Transverse colon (tissue), 3 donors: ENCODE results near the gene MSH5.

Source experiments
- POLR2A ChIP-seq: fragments of 450-650 bp; IDR thresholded peaks from one replicate; pipeline ENCODE4 v1.6.1; 2016; ENCODE audit warnings: antibody characterized with exemption, mild to moderate bottlenecking, moderate library complexity
- TF ChIP-seq, protein P1 (sequence below), 5 experiments: fragments of 200-600 bp in 3 of 5; fragments of 450-650 bp in 2 of 5; sonication (generic) in 3 of 5; IDR thresholded peaks; 1 replicate in 2 of 5; 2 replicates in 3 of 5; pipeline ENCODE4 v1.5.1; 2016 to 2017; ENCODE audit warnings: antibody characterized with exemption in 5 of 5, inconsistent platforms in 3 of 5, mild to moderate bottlenecking in 2 of 5, moderate library complexity in 1 of 5

DNA sequence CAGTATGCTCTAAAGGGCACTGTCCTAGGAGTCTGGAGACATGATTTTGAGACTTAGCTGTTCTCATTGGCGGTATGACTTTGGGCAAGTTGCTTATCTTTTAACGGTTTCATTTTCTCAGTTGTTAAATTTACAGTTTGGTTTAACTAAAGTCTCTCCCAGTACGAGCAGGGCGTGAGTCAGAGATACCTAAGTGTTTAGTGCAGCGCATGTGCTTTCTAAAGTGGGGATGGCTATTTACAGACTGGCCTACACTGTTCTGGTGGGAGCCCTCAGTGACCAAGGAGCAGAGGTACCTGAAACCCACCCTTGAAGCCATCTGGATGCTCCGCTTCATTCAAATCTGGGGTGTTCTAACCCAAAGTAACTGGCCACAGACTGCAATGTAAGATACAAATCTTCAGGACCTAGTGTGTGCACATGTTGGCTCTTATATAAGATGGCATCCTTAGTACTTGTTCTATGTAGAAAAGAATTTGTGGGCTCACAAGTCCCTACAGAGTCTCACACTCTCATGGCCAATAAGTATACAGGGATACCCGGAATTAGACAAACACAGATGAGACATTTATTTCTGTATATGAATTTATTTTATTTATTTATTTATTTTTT, 10.7 kb downstream of the MSH5 start:
- TF ChIP-seq, protein P1, sequence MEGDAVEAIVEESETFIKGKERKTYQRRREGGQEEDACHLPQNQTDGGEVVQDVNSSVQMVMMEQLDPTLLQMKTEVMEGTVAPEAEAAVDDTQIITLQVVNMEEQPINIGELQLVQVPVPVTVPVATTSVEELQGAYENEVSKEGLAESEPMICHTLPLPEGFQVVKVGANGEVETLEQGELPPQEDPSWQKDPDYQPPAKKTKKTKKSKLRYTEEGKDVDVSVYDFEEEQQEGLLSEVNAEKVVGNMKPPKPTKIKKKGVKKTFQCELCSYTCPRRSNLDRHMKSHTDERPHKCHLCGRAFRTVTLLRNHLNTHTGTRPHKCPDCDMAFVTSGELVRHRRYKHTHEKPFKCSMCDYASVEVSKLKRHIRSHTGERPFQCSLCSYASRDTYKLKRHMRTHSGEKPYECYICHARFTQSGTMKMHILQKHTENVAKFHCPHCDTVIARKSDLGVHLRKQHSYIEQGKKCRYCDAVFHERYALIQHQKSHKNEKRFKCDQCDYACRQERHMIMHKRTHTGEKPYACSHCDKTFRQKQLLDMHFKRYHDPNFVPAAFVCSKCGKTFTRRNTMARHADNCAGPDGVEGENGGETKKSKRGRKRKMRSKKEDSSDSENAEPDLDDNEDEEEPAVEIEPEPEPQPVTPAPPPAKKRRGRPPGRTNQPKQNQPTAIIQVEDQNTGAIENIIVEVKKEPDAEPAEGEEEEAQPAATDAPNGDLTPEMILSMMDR (IDR thresholded peaks at IDR 0.05), result no peak
- TF ChIP-seq POLR2A, result no peak
